Measurements from ENCODE around the gene TRAPPC2L. TPM values are rescaled to one million over a fixed set of nuclear protein-coding genes. Genes with fewer than 3 reads are reported as not detected.

Gene TRAPPC2L
- total and polyA plus RNA-seq, 10 of the 15 experiments (the other 5 are each of a cell fraction or from before 2014, with no cell fraction given), result 56.3 to 363 (median 118) TPM

DNA sequence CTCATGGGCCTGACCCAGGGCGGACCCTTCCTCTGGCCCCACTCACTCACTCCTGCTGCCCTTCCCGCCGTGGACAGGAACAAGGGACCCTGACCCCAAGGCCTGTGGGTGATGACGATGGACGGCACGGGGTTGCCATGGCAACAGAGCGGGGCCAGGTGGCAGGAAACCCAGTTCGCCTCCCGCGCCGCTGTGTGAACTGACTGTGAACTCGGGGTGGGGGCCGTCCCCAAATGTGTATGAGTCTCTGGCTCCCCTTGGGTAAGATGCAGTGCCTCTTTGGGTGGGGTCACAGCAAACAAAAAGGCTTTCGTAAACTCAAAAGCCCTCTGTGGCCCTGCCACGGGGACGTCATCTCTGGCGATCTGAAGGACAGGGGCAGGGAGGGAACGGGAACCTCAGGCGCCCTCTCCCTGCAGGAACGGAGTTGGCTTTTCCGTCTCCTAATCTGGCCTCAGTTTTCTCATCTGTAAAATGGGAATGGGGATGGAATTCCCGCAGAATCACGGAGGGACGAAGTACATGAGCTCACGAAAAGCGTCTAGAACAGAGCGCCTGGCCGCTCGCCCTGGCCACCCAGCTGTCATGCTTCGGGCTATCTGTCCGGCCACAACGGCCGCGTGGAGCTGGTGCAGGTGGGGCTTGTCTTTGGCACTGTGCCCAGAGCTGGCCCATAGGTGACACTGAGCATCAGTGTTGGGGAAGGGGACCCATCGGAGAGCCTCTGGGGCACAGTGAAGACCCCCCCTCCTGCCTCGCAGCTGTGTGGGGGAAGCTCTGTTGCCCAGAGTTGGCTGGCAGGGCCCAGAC is 54.4 kb downstream of the TRAPPC2L start (continued):
- TF ChIP-seq, protein P1, sequence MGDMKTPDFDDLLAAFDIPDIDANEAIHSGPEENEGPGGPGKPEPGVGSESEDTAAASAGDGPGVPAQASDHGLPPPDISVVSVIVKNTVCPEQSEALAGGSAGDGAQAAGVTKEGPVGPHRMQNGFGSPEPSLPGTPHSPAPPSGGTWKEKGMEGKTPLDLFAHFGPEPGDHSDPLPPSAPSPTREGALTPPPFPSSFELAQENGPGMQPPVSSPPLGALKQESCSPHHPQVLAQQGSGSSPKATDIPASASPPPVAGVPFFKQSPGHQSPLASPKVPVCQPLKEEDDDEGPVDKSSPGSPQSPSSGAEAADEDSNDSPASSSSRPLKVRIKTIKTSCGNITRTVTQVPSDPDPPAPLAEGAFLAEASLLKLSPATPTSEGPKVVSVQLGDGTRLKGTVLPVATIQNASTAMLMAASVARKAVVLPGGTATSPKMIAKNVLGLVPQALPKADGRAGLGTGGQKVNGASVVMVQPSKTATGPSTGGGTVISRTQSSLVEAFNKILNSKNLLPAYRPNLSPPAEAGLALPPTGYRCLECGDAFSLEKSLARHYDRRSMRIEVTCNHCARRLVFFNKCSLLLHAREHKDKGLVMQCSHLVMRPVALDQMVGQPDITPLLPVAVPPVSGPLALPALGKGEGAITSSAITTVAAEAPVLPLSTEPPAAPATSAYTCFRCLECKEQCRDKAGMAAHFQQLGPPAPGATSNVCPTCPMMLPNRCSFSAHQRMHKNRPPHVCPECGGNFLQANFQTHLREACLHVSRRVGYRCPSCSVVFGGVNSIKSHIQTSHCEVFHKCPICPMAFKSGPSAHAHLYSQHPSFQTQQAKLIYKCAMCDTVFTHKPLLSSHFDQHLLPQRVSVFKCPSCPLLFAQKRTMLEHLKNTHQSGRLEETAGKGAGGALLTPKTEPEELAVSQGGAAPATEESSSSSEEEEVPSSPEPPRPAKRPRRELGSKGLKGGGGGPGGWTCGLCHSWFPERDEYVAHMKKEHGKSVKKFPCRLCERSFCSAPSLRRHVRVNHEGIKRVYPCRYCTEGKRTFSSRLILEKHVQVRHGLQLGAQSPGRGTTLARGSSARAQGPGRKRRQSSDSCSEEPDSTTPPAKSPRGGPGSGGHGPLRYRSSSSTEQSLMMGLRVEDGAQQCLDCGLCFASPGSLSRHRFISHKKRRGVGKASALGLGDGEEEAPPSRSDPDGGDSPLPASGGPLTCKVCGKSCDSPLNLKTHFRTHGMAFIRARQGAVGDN (IDR thresholded peaks at IDR 0.05), result no peak
- TF ChIP-seq CHD4 (IDR thresholded peaks at IDR 0.05) (no peak), TCF3 (IDR thresholded peaks at IDR 0.05; ENCODE audit: borderline replicate concordance, insufficient read depth, low read depth, low read length) (0 out of 2 replicates have a peak, but pooled peaks have one; percentile 27)
- TF ChIP-seq, protein P2, sequence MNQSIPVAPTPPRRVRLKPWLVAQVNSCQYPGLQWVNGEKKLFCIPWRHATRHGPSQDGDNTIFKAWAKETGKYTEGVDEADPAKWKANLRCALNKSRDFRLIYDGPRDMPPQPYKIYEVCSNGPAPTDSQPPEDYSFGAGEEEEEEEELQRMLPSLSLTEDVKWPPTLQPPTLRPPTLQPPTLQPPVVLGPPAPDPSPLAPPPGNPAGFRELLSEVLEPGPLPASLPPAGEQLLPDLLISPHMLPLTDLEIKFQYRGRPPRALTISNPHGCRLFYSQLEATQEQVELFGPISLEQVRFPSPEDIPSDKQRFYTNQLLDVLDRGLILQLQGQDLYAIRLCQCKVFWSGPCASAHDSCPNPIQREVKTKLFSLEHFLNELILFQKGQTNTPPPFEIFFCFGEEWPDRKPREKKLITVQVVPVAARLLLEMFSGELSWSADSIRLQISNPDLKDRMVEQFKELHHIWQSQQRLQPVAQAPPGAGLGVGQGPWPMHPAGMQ (IDR thresholded peaks at IDR 0.05; ENCODE audit: borderline replicate concordance), result no peak

DNA sequence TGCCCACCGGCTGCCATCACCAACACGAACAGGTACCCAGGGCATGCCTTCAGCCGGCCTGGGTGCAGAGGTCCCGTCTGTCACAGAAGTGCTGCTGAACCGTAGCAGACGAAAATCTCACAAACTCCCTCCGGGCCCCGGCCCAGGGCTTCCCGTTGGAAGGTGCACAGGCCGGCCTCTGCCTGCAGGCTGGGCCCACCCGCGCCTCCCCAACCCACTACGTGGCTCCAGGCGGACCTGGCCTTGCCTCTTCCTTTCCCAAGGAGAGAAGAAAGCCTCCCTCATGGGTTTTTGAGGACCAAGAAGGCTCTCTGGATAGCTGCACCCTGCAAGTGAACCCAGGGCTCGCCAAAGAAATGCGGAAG is 55.0 kb downstream of the TRAPPC2L start:
- no peak overlapping the region for H2AFZ ChIP-seq (ENCODE audit: control insufficient read depth, low read depth, low read length)
- ATAC-seq (no peak), DNase-seq (ENCODE audit: low read depth, low spot score) (no peak), FAIRE-seq (no peak)
- no peaks in the 10 kb centered on the region for H3K4me1 ChIP-seq (ENCODE audit: control insufficient read depth, insufficient read depth, low read length)
- no TSS peak for BruUV-seq (replicated peaks)
- ChIA-PET SMC1A (ENCODE audit: uncharacterized antibody, unreplicated experiment) (no interaction called here), POLR2A (no interaction called here), RAD21 (ENCODE audit: unreplicated experiment) (no interaction called here), CTCF (no interaction called here)
- H3K4me2 ChIP-seq (ENCODE audit: control insufficient read depth, insufficient read depth), result no peak overlapping the region
- H3K36me3 ChIP-seq (ENCODE audit: control insufficient read depth in 2 of 2, insufficient read depth in 2 of 2, low read length in 1 of 2), result peaks cover 0 to 4% of the 10 kb centered on the region in 2 experiments; a peak in 3 of 4 replicates
- no peak overlapping the region for H3K4me3 ChIP-seq
- H3K9me3 ChIP-seq (replicated peaks; ENCODE audit: control insufficient read depth, insufficient read depth, low read length), result no peaks in the 10 kb centered on the region
- intact Hi-C loops (cut with micrococcal nuclease; ENCODE audit: unreplicated experiment) (no loop called here), in situ Hi-C loops (cut with MboI) (no loop called here)
- no peak overlapping the region for H3K27ac ChIP-seq (ENCODE audit: control insufficient read depth, insufficient read depth)
- no peaks in the 10 kb centered on the region for H3K27me3 ChIP-seq (replicated peaks in 1 of 2; ENCODE audit: control insufficient read depth in 2 of 2, insufficient read depth in 2 of 2, low read length in 1 of 2)
- 88% methylated on average over 16 of the region's 16 CpGs for WGBS (ENCODE audit: insufficient coverage, insufficient replicate concordance, low lambda C conversion rate, missing lambda C conversion rate)
- H3K79me2 ChIP-seq (ENCODE audit: control insufficient read depth, insufficient read depth, low read length), result no peaks in the 10 kb centered on the region; the same call in 1 of the 2 replicates
- H3K9ac ChIP-seq (ENCODE audit: control insufficient read depth, insufficient read depth, low read length), result no peak overlapping the region
- no peaks in the 10 kb centered on the region for H4K20me1 ChIP-seq (ENCODE audit: control insufficient read depth, insufficient read depth)
- TF ChIP-seq SIN3A (IDR thresholded peaks at IDR 0.05; ENCODE audit: low read depth, low read length), result no peak
- TF ChIP-seq GABPA (IDR thresholded peaks at IDR 0.05; ENCODE audit: low read depth), result no peak
- no peak for TF ChIP-seq NR2F1 (conservative IDR thresholded peaks at IDR 0.05)
- TF ChIP-seq ZNF274 (IDR thresholded peaks at IDR 0.05; ENCODE audit: insufficient read depth, insufficient read length), result no peak
- TF ChIP-seq SUZ12 (IDR thresholded peaks at IDR 0.05; ENCODE audit: unreplicated experiment), result no peak
- no peak for TF ChIP-seq RAD51 (IDR thresholded peaks at IDR 0.05)
- TF ChIP-seq RUNX3 (IDR thresholded peaks at IDR 0.05; ENCODE audit: low read length), result no peak
- TF ChIP-seq FOXM1 (IDR thresholded peaks at IDR 0.05; ENCODE audit: low read depth, low read length), result no peak
- no peak for TF ChIP-seq EP300 (IDR thresholded peaks at IDR 0.05; ENCODE audit: borderline replicate concordance in 1 of 2, control insufficient read depth in 1 of 2, low read depth in 2 of 2, low read length in 2 of 2)
- TF ChIP-seq BACH1 (IDR thresholded peaks at IDR 0.05; ENCODE audit: borderline replicate concordance), result no peak
- TF ChIP-seq ETV6 (conservative IDR thresholded peaks at IDR 0.05 in 1 of 2, IDR thresholded peaks at IDR 0.05 in 1 of 2; ENCODE audit: borderline replicate concordance in 1 of 2, low read depth in 1 of 2), result no peak
- TF ChIP-seq MTA2 (IDR thresholded peaks at IDR 0.05; ENCODE audit: low read depth), result no peak
- TF ChIP-seq ZSCAN29 (IDR thresholded peaks at IDR 0.05), result no peak
- no peak for TF ChIP-seq YY1 (IDR thresholded peaks at IDR 0.05; ENCODE audit: low read depth, low read length)

All from GM12878 (cell line).